Esophagus muscularis mucosa (tissue), 4 donors: Measurements from ENCODE around the gene PNPLA5.

Experiments
- CTCF ChIP-seq, 3 experiments: fragments of 200-600 bp in 2 of 3; fragments of 450-650 bp in 1 of 3; sonication (generic) in 2 of 3; IDR thresholded peaks; one replicate each; pipeline ENCODE4 v1.5.1; 2017 to 2019; ENCODE audit warnings: antibody characterized with exemption in 3 of 3, mild to moderate bottlenecking in 2 of 3, moderate library complexity in 1 of 3
- EP300 ChIP-seq: sonication (generic); formaldehyde crosslinking; IDR thresholded peaks from one replicate; pipeline ENCODE4 v1.6.1; 2017; ENCODE audit warnings: antibody characterized with exemption
- POLR2A ChIP-seq: fragments of 450-650 bp; IDR thresholded peaks from one replicate; pipeline ENCODE4 v1.6.1; 2017; ENCODE audit warnings: antibody characterized with exemption, moderate library complexity, mild to moderate bottlenecking, low read depth

- TF ChIP-seq POLR2A = no peak
- no peak for TF ChIP-seq CTCF (IDR thresholded peaks at IDR 0.05)
- TF ChIP-seq EP300 = no peak
Observed at GRCh38 chr22:43843783-43844530, 47.9 kb downstream of the PNPLA5 start.
